K562 (cell line): ENCODE results near the gene TAF1A. TPM values are rescaled to one million over a fixed set of nuclear protein-coding genes. Genes with fewer than 3 reads are reported as not detected.

ENCODE experiments used
- BRF1 ChIP-seq: IDR thresholded peaks from 3 replicates; pipeline ENCODE4 v1.6.1; 2011; ENCODE audit warnings: borderline replicate concordance, mild to moderate bottlenecking; ENCODE audit not compliant: insufficient read length; ENCODE audit errors: extremely low read depth
- FOXA1 ChIP-seq: fragments of 450-650 bp; IDR thresholded peaks from 2 replicates; pipeline ENCODE4 v1.6.1; 2016; ENCODE audit warnings: mild to moderate bottlenecking, borderline replicate concordance
- FOXJ3 ChIP-seq: sonication (generic); formaldehyde crosslinking; IDR thresholded peaks from 2 replicates; pipeline ENCODE4 v1.4.0; 2020; ENCODE audit warnings: mild to moderate bottlenecking, missing genetic modification reagents
- POLR2AphosphoS5 ChIP-seq: IDR thresholded peaks from 2 replicates; pipeline ENCODE4 v1.6.1; 2011; ENCODE audit warnings: mild to moderate bottlenecking, low read depth, low read length, moderate library complexity; ENCODE audit not compliant: control insufficient read depth, insufficient read depth
- WHSC1 ChIP-seq: IDR thresholded peaks from one replicate; pipeline ENCODE4 v1.6.1; 2012; ENCODE audit warnings: low read length, control low read depth, inconsistent platforms
- ZNF431 ChIP-seq: sonication (generic); formaldehyde crosslinking; IDR thresholded peaks from 2 replicates; pipeline ENCODE4 v1.8.0; 2022; ENCODE audit warnings: mild to moderate bottlenecking, missing genetic modification reagents
- ZNF436 ChIP-seq: fragments of 250-450, 450-650 bp; sonication (Bioruptor Pico); formaldehyde crosslinking; IDR thresholded peaks from 2 replicates; pipeline ENCODE4 v1.7.0; 2020; ENCODE audit warnings: mild to moderate bottlenecking
- ZNF830 ChIP-seq: fragments of 250-450 bp; sonication (Bioruptor Pico); IDR thresholded peaks from 2 replicates; pipeline ENCODE4 v1.5.0; 2021; ENCODE audit warnings: mild to moderate bottlenecking
- polyA plus RNA-seq, 8 experiments: library from polyadenylated mRNA; depleted of rRNA in 4 of 8; stranded (reverse) in 5 of 8; unstranded in 3 of 8; fragments of >200 nt; fragmentation: Nextera tagmentation in 2 of 8; fragmentation: Illumina TruSeq in 1 of 8; extraction: Ambion mirVana in 2 of 8; extraction: Trizol in 1 of 8; gene quantifications; 2 replicates each; pipeline versions ENCODE4 v1.2.1 to v1.2.3, GENCODE V29; 2011 to 2014; ENCODE audit warnings: inconsistent platforms in 1 of 8, missing spikeins in 1 of 8
- total RNA-seq, 7 experiments: library from RNA; depleted of rRNA in 6 of 7; stranded (reverse); fragments of >200 nt in 6 of 7; fragmentation: Illumina TruSeq in 2 of 7; extraction: Trizol in 2 of 7; gene quantifications; 2 replicates each; pipeline versions ENCODE4 v1.2.1 to v1.2.3, GENCODE V29; 2011 to 2021; ENCODE audit warnings: low replicate concordance in 1 of 7
- TF ChIP-seq, protein P1 (sequence below), 2 experiments: fragments of 450-650 bp; formaldehyde crosslinking in 1 of 2; IDR thresholded peaks; 2 replicates each; pipeline versions ENCODE4 v1.4.0 to v1.6.1; 2014 to 2020; ENCODE audit warnings: mild to moderate bottlenecking in 2 of 2, borderline replicate concordance in 1 of 2, low read depth in 1 of 2
- TF ChIP-seq, protein P2 (sequence below), 2 experiments: fragments of 450-650 bp; IDR thresholded peaks; 2 replicates each; pipeline ENCODE4 v1.6.1; 2016; ENCODE audit warnings: mild to moderate bottlenecking in 2 of 2, borderline replicate concordance in 1 of 2, low read depth in 1 of 2, moderate library complexity in 1 of 2

The TAF1A gene
- total and polyA plus RNA-seq, 9 of the 15 experiments (the other 6 are each of a cell fraction or from before 2014, with no cell fraction given): 17.8 to 36.8 (median 25.3) TPM

DNA sequence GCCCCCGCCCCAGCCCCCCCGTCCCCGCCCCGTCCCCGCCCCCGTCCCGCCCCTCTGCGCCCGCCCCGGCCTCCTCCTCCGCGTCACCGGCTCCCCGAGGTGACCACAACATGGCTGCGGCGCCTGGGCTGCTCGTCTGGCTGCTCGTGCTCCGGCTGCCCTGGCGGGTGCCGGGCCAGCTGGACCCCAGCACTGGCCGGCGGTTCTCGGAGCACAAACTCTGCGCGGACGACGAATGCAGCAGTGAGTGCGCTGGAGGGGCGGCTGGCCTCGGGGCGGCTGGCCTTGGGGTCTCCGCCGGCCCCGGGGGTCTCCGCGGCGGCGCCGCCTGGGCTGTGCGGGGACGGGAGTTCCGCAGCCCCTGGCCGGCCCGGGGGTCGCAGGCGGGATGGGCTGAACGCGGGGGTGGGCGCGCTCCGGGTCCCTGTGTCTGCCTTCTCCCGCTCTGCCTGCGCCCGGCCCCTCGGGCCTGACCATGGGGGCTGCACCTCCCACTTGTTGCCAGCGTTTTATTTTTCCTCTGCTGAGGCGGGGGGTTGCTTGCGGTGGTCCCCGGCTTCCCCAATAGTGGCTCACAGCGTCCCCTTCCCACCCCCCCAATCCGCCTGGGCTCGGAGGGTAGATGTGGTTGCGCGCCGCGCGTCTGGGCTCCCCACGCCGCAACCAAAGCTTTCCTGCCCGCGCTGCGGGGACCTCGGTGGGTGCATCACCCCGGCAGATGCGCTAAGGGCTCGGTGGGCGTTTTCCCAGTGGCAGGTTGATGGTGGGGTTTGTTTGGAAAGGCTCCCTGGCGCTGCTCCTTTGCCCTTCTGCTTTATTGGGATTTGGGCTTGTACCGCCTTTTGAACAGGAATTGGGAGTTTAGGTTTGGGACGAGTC lies 28.5 kb upstream of the TAF1A start, which contains the start of gene MIA3 (continued):
- TF ChIP-seq, protein P1, sequence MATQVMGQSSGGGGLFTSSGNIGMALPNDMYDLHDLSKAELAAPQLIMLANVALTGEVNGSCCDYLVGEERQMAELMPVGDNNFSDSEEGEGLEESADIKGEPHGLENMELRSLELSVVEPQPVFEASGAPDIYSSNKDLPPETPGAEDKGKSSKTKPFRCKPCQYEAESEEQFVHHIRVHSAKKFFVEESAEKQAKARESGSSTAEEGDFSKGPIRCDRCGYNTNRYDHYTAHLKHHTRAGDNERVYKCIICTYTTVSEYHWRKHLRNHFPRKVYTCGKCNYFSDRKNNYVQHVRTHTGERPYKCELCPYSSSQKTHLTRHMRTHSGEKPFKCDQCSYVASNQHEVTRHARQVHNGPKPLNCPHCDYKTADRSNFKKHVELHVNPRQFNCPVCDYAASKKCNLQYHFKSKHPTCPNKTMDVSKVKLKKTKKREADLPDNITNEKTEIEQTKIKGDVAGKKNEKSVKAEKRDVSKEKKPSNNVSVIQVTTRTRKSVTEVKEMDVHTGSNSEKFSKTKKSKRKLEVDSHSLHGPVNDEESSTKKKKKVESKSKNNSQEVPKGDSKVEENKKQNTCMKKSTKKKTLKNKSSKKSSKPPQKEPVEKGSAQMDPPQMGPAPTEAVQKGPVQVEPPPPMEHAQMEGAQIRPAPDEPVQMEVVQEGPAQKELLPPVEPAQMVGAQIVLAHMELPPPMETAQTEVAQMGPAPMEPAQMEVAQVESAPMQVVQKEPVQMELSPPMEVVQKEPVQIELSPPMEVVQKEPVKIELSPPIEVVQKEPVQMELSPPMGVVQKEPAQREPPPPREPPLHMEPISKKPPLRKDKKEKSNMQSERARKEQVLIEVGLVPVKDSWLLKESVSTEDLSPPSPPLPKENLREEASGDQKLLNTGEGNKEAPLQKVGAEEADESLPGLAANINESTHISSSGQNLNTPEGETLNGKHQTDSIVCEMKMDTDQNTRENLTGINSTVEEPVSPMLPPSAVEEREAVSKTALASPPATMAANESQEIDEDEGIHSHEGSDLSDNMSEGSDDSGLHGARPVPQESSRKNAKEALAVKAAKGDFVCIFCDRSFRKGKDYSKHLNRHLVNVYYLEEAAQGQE (IDR thresholded peaks at IDR 0.05; ENCODE audit: borderline replicate concordance): no peak
- TF ChIP-seq, protein P1 (CRISPR knock-in tag; IDR thresholded peaks at IDR 0.05; ENCODE audit: low read depth): peak; percentile 49; the same call in 1 of the 2 replicates
- no peak for TF ChIP-seq BRF1
- TF ChIP-seq, protein P2, sequence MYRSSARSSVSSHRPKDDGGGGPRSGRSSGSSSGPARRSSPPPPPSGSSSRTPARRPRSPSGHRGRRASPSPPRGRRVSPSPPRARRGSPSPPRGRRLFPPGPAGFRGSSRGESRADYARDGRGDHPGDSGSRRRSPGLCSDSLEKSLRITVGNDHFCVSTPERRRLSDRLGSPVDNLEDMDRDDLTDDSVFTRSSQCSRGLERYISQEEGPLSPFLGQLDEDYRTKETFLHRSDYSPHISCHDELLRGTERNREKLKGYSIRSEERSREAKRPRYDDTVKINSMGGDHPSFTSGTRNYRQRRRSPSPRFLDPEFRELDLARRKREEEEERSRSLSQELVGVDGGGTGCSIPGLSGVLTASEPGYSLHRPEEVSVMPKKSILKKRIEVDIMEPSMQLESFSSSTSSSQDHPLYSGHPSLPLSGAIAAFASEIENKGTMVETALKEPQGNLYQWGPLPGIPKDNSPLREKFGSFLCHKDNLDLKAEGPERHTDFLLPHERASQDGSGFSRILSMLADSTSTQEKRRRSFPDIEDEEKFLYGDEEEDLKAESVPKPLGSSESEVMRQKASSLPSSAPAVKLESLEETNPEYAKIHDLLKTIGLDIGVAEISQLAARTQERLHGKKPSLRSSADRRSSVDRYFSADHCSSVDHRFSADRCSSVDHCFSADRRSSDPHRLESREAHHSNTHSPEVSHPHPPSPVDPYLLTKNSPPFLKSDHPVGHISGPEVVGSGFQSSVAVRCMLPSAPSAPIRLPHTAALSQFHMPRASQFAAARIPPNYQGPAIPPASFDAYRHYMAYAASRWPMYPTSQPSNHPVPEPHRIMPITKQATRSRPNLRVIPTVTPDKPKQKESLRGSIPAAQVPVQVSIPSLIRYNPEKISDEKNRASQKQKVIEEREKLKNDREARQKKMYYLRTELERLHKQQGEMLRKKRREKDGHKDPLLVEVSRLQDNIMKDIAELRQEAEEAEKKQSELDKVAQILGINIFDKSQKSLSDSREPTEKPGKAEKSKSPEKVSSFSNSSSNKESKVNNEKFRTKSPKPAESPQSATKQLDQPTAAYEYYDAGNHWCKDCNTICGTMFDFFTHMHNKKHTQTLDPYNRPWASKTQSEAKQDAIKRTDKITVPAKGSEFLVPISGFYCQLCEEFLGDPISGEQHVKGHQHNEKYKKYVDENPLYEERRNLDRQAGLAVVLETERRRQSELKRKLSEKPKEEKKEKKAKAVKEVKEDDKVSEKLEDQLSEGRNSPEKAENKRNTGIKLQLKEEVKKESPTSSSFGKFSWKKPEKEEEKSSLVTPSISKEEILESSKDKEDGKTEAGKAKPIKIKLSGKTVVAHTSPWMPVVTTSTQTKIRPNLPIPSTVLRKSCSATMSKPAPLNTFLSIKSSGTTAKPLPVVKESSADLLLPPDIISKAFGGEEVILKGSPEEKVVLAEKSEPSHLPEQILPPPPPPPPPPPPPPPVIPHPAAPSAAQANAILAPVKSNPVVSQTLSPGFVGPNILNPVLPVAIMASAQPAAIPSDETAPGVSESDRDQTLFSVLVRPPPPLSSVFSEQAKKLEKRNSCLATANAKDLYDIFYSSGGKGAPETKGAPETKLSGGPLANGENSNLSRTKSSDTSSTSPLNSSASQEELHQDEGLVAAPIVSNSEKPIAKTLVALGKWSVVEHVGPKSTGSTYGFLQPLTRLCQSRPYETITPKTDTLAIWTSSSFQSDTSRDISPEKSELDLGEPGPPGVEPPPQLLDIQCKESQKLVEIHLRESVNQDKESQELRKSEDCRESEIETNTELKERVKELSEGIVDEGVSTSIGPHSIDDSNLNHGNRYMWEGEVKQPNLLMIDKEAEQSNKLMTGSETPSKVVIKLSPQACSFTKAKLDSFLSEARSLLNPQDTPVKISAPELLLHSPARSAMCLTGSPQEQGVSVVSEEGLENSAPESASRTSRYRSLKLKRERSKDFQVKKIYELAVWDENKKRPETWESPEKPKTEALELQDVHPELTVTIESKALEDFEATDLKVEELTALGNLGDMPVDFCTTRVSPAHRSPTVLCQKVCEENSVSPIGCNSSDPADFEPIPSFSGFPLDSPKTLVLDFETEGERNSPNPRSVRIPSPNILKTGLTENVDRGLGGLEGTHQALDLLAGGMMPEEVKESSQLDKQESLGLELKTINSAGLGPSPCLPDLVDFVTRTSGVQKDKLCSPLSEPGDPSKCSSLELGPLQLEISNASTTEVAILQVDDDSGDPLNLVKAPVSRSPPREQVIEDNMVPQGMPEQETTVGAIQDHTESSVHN (IDR thresholded peaks at IDR 0.05; ENCODE audit: borderline replicate concordance in 1 of 2, low read depth in 1 of 2): no peak
- no peak for TF ChIP-seq ZNF830 (CRISPR knock-in tag)
- TF ChIP-seq FOXA1: no peak
- TF ChIP-seq FOXJ3: no peak
- no peak for TF ChIP-seq ZNF436
- TF ChIP-seq WHSC1: no peak
- TF ChIP-seq ZNF431 (CRISPR knock-in tag): no peak
- TF ChIP-seq POLR2AphosphoS5: peak; percentile 87
